Measurements from ENCODE around the gene RGMA.

DNA sequence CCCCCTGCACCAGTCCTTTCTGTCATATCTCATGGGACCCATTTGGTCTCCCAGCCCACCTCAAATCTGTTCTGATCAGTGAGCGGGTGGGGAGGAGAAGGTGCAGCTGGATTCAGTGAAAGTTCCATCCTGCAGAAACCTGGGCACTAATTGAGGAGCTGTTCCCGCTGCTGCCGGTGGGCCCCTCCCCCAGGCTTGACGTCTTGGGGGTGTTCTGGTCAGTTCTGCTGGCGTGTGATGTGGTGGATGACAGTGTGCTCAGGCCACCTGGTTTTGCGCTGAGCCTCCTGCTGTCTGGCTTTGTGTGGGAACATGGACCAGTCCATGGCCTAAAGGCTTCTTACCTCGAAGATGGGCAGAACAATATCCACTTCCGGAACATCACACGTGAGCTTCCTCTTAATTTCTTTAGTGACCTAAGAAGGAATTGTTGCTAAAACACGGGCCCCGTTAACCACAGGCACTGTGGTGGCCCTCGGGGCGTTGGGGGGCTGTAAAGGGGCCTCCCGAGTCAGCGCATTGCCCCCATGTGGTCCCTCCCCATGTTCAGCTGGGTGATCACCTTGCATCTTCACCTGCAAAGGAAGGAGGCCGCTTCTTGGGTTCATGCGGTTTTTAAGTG, 59.7 kb downstream of the RGMA start:
- TF ChIP-seq POLR2AphosphoS5 (IDR thresholded peaks at IDR 0.05; ENCODE audit: low read depth, low read length) (no peak), TAF1 (IDR thresholded peaks at IDR 0.05; ENCODE audit: borderline replicate concordance, low read depth, low read length) (no peak), POLR2A (IDR thresholded peaks at IDR 0.05; ENCODE audit: low read depth, low read length) (no peak)

Data from GM12892 (cell line).